ENCODE results near the gene GDF9.

DNA sequence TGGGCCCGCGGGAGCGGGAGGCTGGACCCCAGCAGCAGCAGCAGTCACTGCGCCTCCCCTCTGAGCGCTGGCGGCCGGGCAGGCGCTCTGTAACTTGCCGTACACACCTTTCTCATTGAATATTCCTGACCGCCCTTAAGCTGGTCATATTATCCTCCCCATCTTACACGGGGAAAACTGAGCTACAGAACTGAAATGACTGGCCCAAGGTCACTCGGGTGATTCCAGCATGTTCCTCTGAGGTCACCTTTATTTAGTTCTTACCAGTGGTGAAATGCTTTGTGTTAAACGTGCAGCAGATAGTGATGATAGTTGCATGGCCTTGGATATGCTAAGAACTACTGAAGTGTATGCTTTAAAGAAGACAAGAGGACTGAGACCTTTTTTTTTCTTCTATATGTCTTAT, 780 bp upstream of the GDF9 start:
- TF ChIP-seq EZH2 (IDR thresholded peaks at IDR 0.05; ENCODE audit: borderline replicate concordance, low read depth, low read length, severe bottlenecking) (no peak), POLR2AphosphoS5 (IDR thresholded peaks at IDR 0.05; ENCODE audit: insufficient read depth, low read depth, low read length) (no peak), POLR2A (IDR thresholded peaks at IDR 0.05; ENCODE audit: low read depth, low read length) (no peak)
- TF ChIP-seq, protein P1, sequence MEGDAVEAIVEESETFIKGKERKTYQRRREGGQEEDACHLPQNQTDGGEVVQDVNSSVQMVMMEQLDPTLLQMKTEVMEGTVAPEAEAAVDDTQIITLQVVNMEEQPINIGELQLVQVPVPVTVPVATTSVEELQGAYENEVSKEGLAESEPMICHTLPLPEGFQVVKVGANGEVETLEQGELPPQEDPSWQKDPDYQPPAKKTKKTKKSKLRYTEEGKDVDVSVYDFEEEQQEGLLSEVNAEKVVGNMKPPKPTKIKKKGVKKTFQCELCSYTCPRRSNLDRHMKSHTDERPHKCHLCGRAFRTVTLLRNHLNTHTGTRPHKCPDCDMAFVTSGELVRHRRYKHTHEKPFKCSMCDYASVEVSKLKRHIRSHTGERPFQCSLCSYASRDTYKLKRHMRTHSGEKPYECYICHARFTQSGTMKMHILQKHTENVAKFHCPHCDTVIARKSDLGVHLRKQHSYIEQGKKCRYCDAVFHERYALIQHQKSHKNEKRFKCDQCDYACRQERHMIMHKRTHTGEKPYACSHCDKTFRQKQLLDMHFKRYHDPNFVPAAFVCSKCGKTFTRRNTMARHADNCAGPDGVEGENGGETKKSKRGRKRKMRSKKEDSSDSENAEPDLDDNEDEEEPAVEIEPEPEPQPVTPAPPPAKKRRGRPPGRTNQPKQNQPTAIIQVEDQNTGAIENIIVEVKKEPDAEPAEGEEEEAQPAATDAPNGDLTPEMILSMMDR (IDR thresholded peaks at IDR 0.05; ENCODE audit: extremely low read depth in 1 of 2, insufficient read depth in 1 of 2, low read depth in 1 of 2, low read length in 2 of 2), result no peak

Measured in endothelial cell of umbilical vein (primary cell).